HepG2 (cell line): ENCODE data around the gene NFATC2.

Experiments
- CTCF ChIP-seq: sonication (generic); formaldehyde crosslinking; IDR thresholded peaks from 2 replicates; pipeline ENCODE4 v1.5.0; 2020; ENCODE audit warnings: mild to moderate bottlenecking, missing genetic modification reagents, moderate library complexity
- DBP ChIP-seq: sonication (generic); formaldehyde crosslinking; IDR thresholded peaks from 2 replicates; pipeline ENCODE4 v1.4.0; 2020; ENCODE audit warnings: missing genetic modification reagents; ENCODE audit errors: not compliant biosample characterization
- FOSL2 ChIP-seq: sonication (generic); formaldehyde crosslinking; IDR thresholded peaks from 2 replicates; pipeline ENCODE4 v1.4.0; 2020; ENCODE audit warnings: missing genetic modification reagents
- ISX ChIP-seq: sonication (generic); formaldehyde crosslinking; conservative IDR thresholded peaks from 2 replicates; pipeline ENCODE4 v1.5.0; 2020; ENCODE audit warnings: missing genetic modification reagents
- MBD4 ChIP-seq: IDR thresholded peaks from 2 replicates; pipeline ENCODE4 v1.6.1; 2012; ENCODE audit warnings: low read length, inconsistent platforms, borderline replicate concordance
- NFKB2 ChIP-seq: sonication (generic); formaldehyde crosslinking; IDR thresholded peaks from 2 replicates; pipeline ENCODE4 v1.4.0; 2020; ENCODE audit warnings: missing genetic modification reagents, borderline replicate concordance
- SIN3A ChIP-seq: IDR thresholded peaks from 2 replicates; pipeline ENCODE4 v1.6.1; 2011; ENCODE audit warnings: low read depth, mild to moderate bottlenecking, control low read depth, low read length, borderline replicate concordance
- SP2 ChIP-seq: sonication (generic); formaldehyde crosslinking; IDR thresholded peaks from 2 replicates; pipeline ENCODE4 v1.5.1; 2020; ENCODE audit warnings: mild to moderate bottlenecking, missing genetic modification reagents
- THAP7 ChIP-seq: sonication (generic); formaldehyde crosslinking; IDR thresholded peaks from 2 replicates; pipeline ENCODE4 v1.8.1; 2023; ENCODE audit warnings: mild to moderate bottlenecking, missing genetic modification reagents
- ZFP36 ChIP-seq: fragments of 150-350 bp; IDR thresholded peaks from 2 replicates; pipeline ENCODE4 v1.6.1; 2018; ENCODE audit warnings: borderline replicate concordance, low read length, low read depth; ENCODE audit not compliant: partially characterized antibody
- ZZZ3 ChIP-seq: sonication (generic); formaldehyde crosslinking; IDR thresholded peaks from 2 replicates; pipeline ENCODE4 v1.4.0; 2020; ENCODE audit warnings: missing genetic modification reagents, mild to moderate bottlenecking, borderline replicate concordance
- TF ChIP-seq, protein P1 (sequence below): sonication (generic); formaldehyde crosslinking; IDR thresholded peaks from 2 replicates; pipeline ENCODE4 v1.9.0; 2021; ENCODE audit warnings: missing genetic modification reagents, borderline replicate concordance

DNA sequence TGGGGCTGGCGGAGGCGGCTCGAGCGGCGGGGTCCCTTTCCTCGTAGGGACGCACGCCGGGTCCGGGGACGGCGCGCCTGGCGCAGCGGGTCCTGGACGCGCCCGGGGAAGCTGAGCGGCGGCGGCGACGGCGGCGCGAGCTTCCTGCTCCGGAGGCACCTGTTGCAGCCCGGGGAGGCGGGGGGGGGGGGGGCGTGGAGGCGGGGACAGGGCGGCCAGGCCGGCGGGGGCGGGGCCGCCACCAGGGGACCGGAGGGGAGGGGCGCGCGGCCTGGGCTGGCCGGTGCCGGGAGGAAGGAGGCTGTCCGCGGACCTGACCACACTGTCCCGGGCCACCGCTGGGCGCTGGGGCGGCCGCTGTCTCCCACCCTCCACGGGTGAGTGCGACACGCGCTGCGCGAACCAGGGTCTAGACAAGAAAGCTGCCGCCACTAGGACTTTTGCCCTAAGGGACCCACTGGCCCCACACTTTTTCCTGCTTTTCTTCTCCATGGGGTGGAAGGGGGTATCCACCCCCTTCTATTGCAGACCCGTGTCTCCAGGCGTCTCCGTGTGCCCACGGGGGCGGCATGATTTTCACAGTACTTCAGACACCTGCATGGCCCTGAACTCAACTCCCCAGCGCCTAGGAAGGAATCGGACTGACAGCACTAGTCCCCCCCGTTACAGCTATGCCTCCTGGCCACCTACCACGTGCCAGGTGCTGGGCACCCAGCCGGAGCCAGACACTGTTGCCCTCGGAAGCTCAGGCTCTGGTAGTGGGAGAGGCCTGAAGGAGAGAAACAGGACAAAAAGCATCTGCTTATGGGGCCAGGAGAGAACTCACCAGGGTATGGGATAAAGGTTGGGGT lies at the start of gene NFATC2:
- TF ChIP-seq DBP (CRISPR knock-in tag) (no peak), CTCF (CRISPR knock-in tag) (no peak), NFKB2 (peak; percentile 59; the same call in 1 of the 2 replicates), ISX (no peak), SP2 (CRISPR knock-in tag) (no peak), ZFP36 (no peak), SIN3A (no peak; the same call in 1 of the 2 replicates), ZZZ3 (CRISPR knock-in tag) (no peak), FOSL2 (CRISPR knock-in tag) (no peak), THAP7 (CRISPR knock-in tag) (no peak; the same call in 1 of the 2 replicates), MBD4 (no peak)
- TF ChIP-seq, protein P1, sequence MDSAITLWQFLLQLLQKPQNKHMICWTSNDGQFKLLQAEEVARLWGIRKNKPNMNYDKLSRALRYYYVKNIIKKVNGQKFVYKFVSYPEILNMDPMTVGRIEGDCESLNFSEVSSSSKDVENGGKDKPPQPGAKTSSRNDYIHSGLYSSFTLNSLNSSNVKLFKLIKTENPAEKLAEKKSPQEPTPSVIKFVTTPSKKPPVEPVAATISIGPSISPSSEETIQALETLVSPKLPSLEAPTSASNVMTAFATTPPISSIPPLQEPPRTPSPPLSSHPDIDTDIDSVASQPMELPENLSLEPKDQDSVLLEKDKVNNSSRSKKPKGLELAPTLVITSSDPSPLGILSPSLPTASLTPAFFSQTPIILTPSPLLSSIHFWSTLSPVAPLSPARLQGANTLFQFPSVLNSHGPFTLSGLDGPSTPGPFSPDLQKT (CRISPR knock-in tag): no peak
